Neural cell (in vitro differentiated cells): ENCODE results near the gene NPR2. TPM values are rescaled to one million over a fixed set of nuclear protein-coding genes. Genes with fewer than 3 reads are reported as not detected.

Experiments used
- H2AFZ ChIP-seq: fragments of 200-600, 300-800 bp; sonication (generic), shearing (Covaris generic); 2 replicates; pipeline ENCODE4 v1.6.0; 2014; ENCODE audit warnings: low read depth, mild to moderate bottlenecking, antibody characterized with exemption, low read length, moderate library complexity
- H3F3A ChIP-seq: fragments of 200-600 bp; shearing (Covaris generic); 2 replicates; pipeline ENCODE4 v1.6.1; 2016; ENCODE audit warnings: mild to moderate bottlenecking, moderate library complexity, mixed read lengths, antibody characterized with exemption, low read length; ENCODE audit not compliant: insufficient read depth, poor library complexity, severe bottlenecking
- H3K27ac ChIP-seq: fragments of 200-600, 300-800 bp; sonication (generic), shearing (Covaris generic); 2 replicates; pipeline ENCODE4 v1.5.1; 2014; ENCODE audit warnings: mild to moderate bottlenecking, low read length, moderate library complexity
- H3K27me3 ChIP-seq: fragments of 300-800, 200-600 bp; sonication (generic), shearing (Covaris generic); 2 replicates; pipeline ENCODE4 v1.6.0; 2014; ENCODE audit warnings: mild to moderate bottlenecking, low read depth, low read length, moderate library complexity; ENCODE audit not compliant: insufficient read depth
- H3K36me3 ChIP-seq: fragments of 300-800, 200-600 bp; sonication (generic), shearing (Covaris generic); 2 replicates; pipeline ENCODE4 v1.5.1; 2014; ENCODE audit warnings: mild to moderate bottlenecking, antibody characterized with exemption, low read length, moderate library complexity; ENCODE audit not compliant: insufficient read depth
- H3K4me2 ChIP-seq: fragments of 300-800, 200-600 bp; sonication (generic), shearing (Covaris generic); 2 replicates; pipeline ENCODE4 v1.6.0; 2014; ENCODE audit warnings: mild to moderate bottlenecking, low read length
- H3K4me3 ChIP-seq: fragments of 300-800, 200-600 bp; sonication (generic), shearing (Covaris generic); 2 replicates; pipeline ENCODE4 v1.5.1; 2014; ENCODE audit warnings: mild to moderate bottlenecking, low read length, moderate library complexity
- H3K79me2 ChIP-seq: fragments of 200-600 bp; shearing (Covaris generic); replicated peaks from 2 replicates; pipeline ENCODE4 v1.6.0; 2014; ENCODE audit warnings: mild to moderate bottlenecking, low read length, moderate library complexity; ENCODE audit not compliant: insufficient read depth
- H3K9ac ChIP-seq: fragments of 300-800, 200-600 bp; sonication (generic), shearing (Covaris generic); 2 replicates; pipeline ENCODE4 v1.6.1; 2016; ENCODE audit warnings: mild to moderate bottlenecking, low read length, mixed read lengths
- H3K9me2 ChIP-seq: fragments of 200-600 bp; shearing (Covaris generic); 2 replicates; pipeline ENCODE4 v1.6.1; 2016; ENCODE audit warnings: mild to moderate bottlenecking, low read length, mixed read lengths; ENCODE audit not compliant: insufficient read depth
- H3K9me3 ChIP-seq: fragments of 200-600, 300-800 bp; sonication (generic), shearing (Covaris generic); 2 replicates; pipeline ENCODE4 v1.6.1; 2016; ENCODE audit warnings: mild to moderate bottlenecking, mixed run types, low read length, moderate library complexity, mixed read lengths
- H4K20me1 ChIP-seq: fragments of 200-600 bp; shearing (Covaris generic); 2 replicates; pipeline ENCODE4 v1.6.1; 2016; ENCODE audit warnings: mild to moderate bottlenecking, mixed run types; ENCODE audit not compliant: insufficient read depth
- EP300 ChIP-seq: fragments of 450-650 bp; conservative IDR thresholded peaks from 2 replicates; pipeline ENCODE4 v1.6.1; 2014; ENCODE audit warnings: antibody characterized with exemption, mild to moderate bottlenecking, moderate library complexity; ENCODE audit not compliant: poor library complexity, severe bottlenecking
- EZH2 ChIP-seq: fragments of 200-600, 300-800 bp; shearing (Covaris generic), sonication (generic); IDR thresholded peaks from 2 replicates; pipeline ENCODE4 v1.6.1; 2014; ENCODE audit warnings: antibody characterized with exemption, low read length, borderline replicate concordance, mild to moderate bottlenecking; ENCODE audit not compliant: insufficient read depth, poor library complexity, severe bottlenecking
- MXI1 ChIP-seq: fragments of 450-650 bp; conservative IDR thresholded peaks from 2 replicates; pipeline ENCODE4 v1.6.1; 2014; ENCODE audit warnings: antibody characterized with exemption, mild to moderate bottlenecking; ENCODE audit not compliant: poor library complexity, severe bottlenecking
- POLR2AphosphoS5 ChIP-seq: IDR thresholded peaks from 2 replicates; pipeline ENCODE4 v1.6.1; 2012
- RAD21 ChIP-seq: fragments of 450-650 bp; conservative IDR thresholded peaks from 2 replicates; pipeline ENCODE4 v1.6.1; 2014; ENCODE audit warnings: antibody characterized with exemption, mild to moderate bottlenecking, moderate library complexity
- SMC3 ChIP-seq: fragments of 450-650 bp; conservative IDR thresholded peaks from 2 replicates; pipeline ENCODE4 v1.6.1; 2014; ENCODE audit warnings: antibody characterized with exemption, mild to moderate bottlenecking, moderate library complexity; ENCODE audit not compliant: poor library complexity
- TAF1 ChIP-seq: IDR thresholded peaks from 2 replicates; pipeline ENCODE4 v1.6.1; 2012; ENCODE audit warnings: low read depth
- polyA plus RNA-seq: library from polyadenylated mRNA; depleted of rRNA; stranded (reverse); fragments of >200 nt; gene quantifications from 2 replicates; pipeline ENCODE4 v1.2.3, GENCODE V29; 2014
- TF ChIP-seq, protein P1 (sequence below): fragments of 450-650 bp; IDR thresholded peaks from 2 replicates; pipeline ENCODE4 v1.5.1; 2014; ENCODE audit warnings: antibody characterized with exemption, mild to moderate bottlenecking, moderate library complexity; ENCODE audit not compliant: poor library complexity, severe bottlenecking
- TF ChIP-seq, protein P2 (sequence below): IDR thresholded peaks from 2 replicates; pipeline ENCODE4 v1.6.1; 2012; ENCODE audit warnings: borderline replicate concordance

The NPR2 gene
- polyA plus RNA-seq, 1 donor from 2014 or later: 9.6 TPM

DNA sequence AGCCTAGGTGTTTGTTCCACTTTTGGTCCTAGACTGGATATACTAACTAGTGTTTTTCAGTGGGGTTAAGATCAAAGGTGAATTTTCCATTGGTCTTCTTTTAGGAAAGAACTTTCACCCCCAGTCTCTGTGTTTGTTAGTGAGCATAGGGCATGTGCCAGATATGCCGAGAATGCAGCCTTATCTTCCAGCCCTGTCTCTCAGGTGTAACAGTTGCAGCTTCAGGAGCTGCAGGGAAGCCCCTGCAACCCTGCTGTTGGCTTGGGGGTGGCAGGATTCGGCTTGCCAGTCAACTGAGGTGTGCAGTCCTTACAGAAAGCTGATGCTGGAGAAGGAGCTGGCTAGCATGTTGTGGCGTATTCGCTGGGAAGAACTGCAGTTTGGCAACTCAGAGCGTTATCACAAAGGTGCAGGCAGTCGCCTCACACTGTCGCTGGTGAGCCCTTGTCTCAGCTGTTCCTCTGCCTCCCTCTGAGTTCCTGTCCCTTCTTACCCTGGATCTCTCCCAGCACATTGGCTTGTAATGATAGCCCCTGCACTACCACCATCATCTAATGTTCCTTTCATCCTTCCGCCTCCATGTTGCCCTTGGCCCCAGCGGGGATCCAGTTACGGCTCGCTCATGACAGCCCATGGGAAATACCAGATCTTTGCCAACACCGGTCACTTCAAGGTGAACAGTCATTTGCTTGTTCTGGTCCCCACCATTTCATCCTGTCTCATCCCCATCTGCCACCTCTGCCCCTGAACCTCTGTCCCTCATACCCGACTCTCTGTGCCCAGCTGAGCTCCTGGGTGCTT, 10.1 kb downstream of the NPR2 start:
- H3K9me2 ChIP-seq: no peaks in the 10 kb centered on the region
- TF ChIP-seq SMC3 (no peak), RAD21 (no peak), EZH2 (no peak), TAF1 (no peak), POLR2AphosphoS5 (no peak), EP300 (no peak), MXI1 (no peak)
- TF ChIP-seq, protein P1, sequence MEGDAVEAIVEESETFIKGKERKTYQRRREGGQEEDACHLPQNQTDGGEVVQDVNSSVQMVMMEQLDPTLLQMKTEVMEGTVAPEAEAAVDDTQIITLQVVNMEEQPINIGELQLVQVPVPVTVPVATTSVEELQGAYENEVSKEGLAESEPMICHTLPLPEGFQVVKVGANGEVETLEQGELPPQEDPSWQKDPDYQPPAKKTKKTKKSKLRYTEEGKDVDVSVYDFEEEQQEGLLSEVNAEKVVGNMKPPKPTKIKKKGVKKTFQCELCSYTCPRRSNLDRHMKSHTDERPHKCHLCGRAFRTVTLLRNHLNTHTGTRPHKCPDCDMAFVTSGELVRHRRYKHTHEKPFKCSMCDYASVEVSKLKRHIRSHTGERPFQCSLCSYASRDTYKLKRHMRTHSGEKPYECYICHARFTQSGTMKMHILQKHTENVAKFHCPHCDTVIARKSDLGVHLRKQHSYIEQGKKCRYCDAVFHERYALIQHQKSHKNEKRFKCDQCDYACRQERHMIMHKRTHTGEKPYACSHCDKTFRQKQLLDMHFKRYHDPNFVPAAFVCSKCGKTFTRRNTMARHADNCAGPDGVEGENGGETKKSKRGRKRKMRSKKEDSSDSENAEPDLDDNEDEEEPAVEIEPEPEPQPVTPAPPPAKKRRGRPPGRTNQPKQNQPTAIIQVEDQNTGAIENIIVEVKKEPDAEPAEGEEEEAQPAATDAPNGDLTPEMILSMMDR: no peak
- TF ChIP-seq, protein P2, sequence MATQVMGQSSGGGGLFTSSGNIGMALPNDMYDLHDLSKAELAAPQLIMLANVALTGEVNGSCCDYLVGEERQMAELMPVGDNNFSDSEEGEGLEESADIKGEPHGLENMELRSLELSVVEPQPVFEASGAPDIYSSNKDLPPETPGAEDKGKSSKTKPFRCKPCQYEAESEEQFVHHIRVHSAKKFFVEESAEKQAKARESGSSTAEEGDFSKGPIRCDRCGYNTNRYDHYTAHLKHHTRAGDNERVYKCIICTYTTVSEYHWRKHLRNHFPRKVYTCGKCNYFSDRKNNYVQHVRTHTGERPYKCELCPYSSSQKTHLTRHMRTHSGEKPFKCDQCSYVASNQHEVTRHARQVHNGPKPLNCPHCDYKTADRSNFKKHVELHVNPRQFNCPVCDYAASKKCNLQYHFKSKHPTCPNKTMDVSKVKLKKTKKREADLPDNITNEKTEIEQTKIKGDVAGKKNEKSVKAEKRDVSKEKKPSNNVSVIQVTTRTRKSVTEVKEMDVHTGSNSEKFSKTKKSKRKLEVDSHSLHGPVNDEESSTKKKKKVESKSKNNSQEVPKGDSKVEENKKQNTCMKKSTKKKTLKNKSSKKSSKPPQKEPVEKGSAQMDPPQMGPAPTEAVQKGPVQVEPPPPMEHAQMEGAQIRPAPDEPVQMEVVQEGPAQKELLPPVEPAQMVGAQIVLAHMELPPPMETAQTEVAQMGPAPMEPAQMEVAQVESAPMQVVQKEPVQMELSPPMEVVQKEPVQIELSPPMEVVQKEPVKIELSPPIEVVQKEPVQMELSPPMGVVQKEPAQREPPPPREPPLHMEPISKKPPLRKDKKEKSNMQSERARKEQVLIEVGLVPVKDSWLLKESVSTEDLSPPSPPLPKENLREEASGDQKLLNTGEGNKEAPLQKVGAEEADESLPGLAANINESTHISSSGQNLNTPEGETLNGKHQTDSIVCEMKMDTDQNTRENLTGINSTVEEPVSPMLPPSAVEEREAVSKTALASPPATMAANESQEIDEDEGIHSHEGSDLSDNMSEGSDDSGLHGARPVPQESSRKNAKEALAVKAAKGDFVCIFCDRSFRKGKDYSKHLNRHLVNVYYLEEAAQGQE: no peak
- H3K36me3 ChIP-seq: no peaks in the 10 kb centered on the region
- H4K20me1 ChIP-seq: no peaks in the 10 kb centered on the region
- no peak overlapping the region for H3K4me2 ChIP-seq
- no peaks in the 10 kb centered on the region for H3F3A ChIP-seq
- H2AFZ ChIP-seq: no peak overlapping the region
- no peaks in the 10 kb centered on the region for H3K27me3 ChIP-seq
- H3K27ac ChIP-seq: no peak overlapping the region
- H3K9me3 ChIP-seq: no peaks in the 10 kb centered on the region
- H3K4me3 ChIP-seq: no peak overlapping the region
- H3K79me2 ChIP-seq: no peaks in the 10 kb centered on the region
- H3K9ac ChIP-seq: no peak overlapping the region

DNA sequence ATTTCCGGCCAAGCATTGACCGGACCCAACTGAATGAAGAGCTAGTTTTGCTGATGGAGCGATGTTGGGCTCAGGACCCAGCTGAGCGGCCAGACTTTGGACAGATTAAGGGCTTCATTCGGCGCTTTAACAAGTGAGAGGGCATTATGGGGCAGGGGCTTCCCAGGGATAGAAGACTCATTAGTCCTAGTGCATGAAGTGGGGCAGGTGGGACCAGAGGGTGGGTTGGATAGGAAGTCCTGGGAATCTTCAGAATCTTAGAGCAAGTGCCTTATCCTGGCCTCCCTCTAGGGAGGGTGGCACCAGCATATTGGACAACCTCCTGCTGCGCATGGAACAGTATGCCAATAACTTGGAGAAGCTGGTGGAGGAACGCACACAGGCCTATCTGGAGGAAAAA, 14.7 kb downstream of the NPR2 start:
- no peaks in the 10 kb centered on the region for H3K9me3 ChIP-seq
- H3K27ac ChIP-seq: no peak overlapping the region
- H3K27me3 ChIP-seq: no peaks in the 10 kb centered on the region
- no peak overlapping the region for H2AFZ ChIP-seq
- no peaks in the 10 kb centered on the region for H3K36me3 ChIP-seq
- H3K9ac ChIP-seq: no peak overlapping the region
- no peak for TF ChIP-seq POLR2AphosphoS5
- no peak overlapping the region for H3K4me2 ChIP-seq
- no peaks in the 10 kb centered on the region for H3F3A ChIP-seq
- no peaks in the 10 kb centered on the region for H3K9me2 ChIP-seq
- H4K20me1 ChIP-seq: no peaks in the 10 kb centered on the region
- no peaks in the 10 kb centered on the region for H3K79me2 ChIP-seq
- H3K4me3 ChIP-seq: no peak overlapping the region
